Peyer's patch (tissue), 4 donors: ENCODE measurements around the gene NR6A1. TPM values are rescaled to one million over a fixed set of nuclear protein-coding genes. Genes with fewer than 3 reads are reported as not detected.

Experiments used
- DNase-seq, 3 donors: peaks; one replicate each; pipeline ENCODE4 v3.0.0-alpha.2; 2017 to 2019
- H3K27ac ChIP-seq, 4 donors: fragments of 200-600 bp; sonication (generic); one replicate each; pipeline ENCODE4 v1.5.1; 2016 to 2019
- H3K27me3 ChIP-seq, 2 donors: fragments of 200-600 bp; sonication (generic); one replicate each; pipeline ENCODE4 v1.5.1; 2019
- H3K36me3 ChIP-seq, 3 donors: fragments of 200-600 bp; sonication (generic); one replicate each; pipeline ENCODE4 v1.5.1; 2016 to 2019
- H3K4me1 ChIP-seq, 4 donors: fragments of 200-600 bp; sonication (generic); one replicate each; pipeline ENCODE4 v1.5.1; 2016 to 2019
- H3K4me3 ChIP-seq, 4 donors: fragments of 200-600 bp; sonication (generic); 1 replicate in 3 of 4; 2 replicates in 1 of 4; pipeline ENCODE4 v1.5.1; 2016 to 2019; ENCODE audit warnings: mild to moderate bottlenecking in 1 of 4
- H3K9me3 ChIP-seq, 4 donors: fragments of 200-600 bp; sonication (generic); one replicate each; pipeline ENCODE4 v1.5.1; 2016 to 2019; ENCODE audit warnings: mild to moderate bottlenecking in 1 of 4
- CTCF ChIP-seq, 6 experiments: fragments of 450-650 bp in 4 of 6; fragments of 200-600 bp in 2 of 6; sonication (generic) in 1 of 6; IDR thresholded peaks; one replicate each; pipeline ENCODE4 v1.5.1; 2017 to 2019; ENCODE audit warnings: antibody characterized with exemption in 6 of 6, mild to moderate bottlenecking in 3 of 6, moderate library complexity in 1 of 6
- POLR2A ChIP-seq, 2 donors: fragments of 450-650 bp; IDR thresholded peaks; one replicate each; pipeline ENCODE4 v1.5.1; 2017; ENCODE audit warnings: antibody characterized with exemption in 2 of 2, mild to moderate bottlenecking in 2 of 2, moderate library complexity in 2 of 2
- total RNA-seq, 4 donors: library from RNA; depleted of rRNA; stranded (reverse); fragments of >200 nt; gene quantifications; one replicate each; pipeline ENCODE4 v1.1.0, GENCODE V29; 2016

Gene NR6A1
- total RNA-seq, 4 donors from 2014 or later: 10.7 to 43.0 (median 28.1) TPM

- H3K36me3 ChIP-seq: no peaks in the 10 kb centered on the region
- no peaks in the 10 kb centered on the region for H3K27me3 ChIP-seq
- DNase-seq: no peak
- no peak overlapping the region for H3K27ac ChIP-seq
- H3K4me1 ChIP-seq: no peaks in the 10 kb centered on the region
- H3K9me3 ChIP-seq: no peaks in the 10 kb centered on the region
- no peak overlapping the region for H3K4me3 ChIP-seq
- TF ChIP-seq CTCF (IDR thresholded peaks at IDR 0.05): no peak
- no peak for TF ChIP-seq POLR2A (IDR thresholded peaks at IDR 0.05)
Observed at GRCh38 chr9:124495126-124496074, 275.7 kb downstream of the NR6A1 start.

GRCh38 chr9:124493794-124494479, 277.2 kb downstream of the NR6A1 start:
- H3K4me3 ChIP-seq: no peak overlapping the region
- TF ChIP-seq CTCF (IDR thresholded peaks at IDR 0.05) (no peak), POLR2A (IDR thresholded peaks at IDR 0.05) (no peak)
- no peaks in the 10 kb centered on the region for H3K9me3 ChIP-seq
- no peak overlapping the region for H3K27ac ChIP-seq
- H3K36me3 ChIP-seq: no peaks in the 10 kb centered on the region
- H3K4me1 ChIP-seq: no peaks in the 10 kb centered on the region
- H3K27me3 ChIP-seq: no peaks in the 10 kb centered on the region
- DNase-seq: no peak

GRCh38 chr9:124493218-124493617, 277.9 kb downstream of the NR6A1 start:
- H3K36me3 ChIP-seq: no peaks in the 10 kb centered on the region
- TF ChIP-seq CTCF (IDR thresholded peaks at IDR 0.05): no peak
- no peak for TF ChIP-seq POLR2A (IDR thresholded peaks at IDR 0.05)
- no peak overlapping the region for H3K4me3 ChIP-seq
- H3K27me3 ChIP-seq: no peaks in the 10 kb centered on the region
- no peaks in the 10 kb centered on the region for H3K9me3 ChIP-seq
- DNase-seq: no peak
- no peaks in the 10 kb centered on the region for H3K4me1 ChIP-seq
- H3K27ac ChIP-seq: no peak overlapping the region

GRCh38 chr9:124492818-124493217, 278.3 kb downstream of the NR6A1 start:
- Histone ChIP-seq H3K27me3 (no peaks in the 10 kb centered on the region), H3K9me3 (no peaks in the 10 kb centered on the region)

More at GRCh38 chr9:124492818-124493217, 278.3 kb downstream of the NR6A1 start:
- no peaks in the 10 kb centered on the region for H3K4me1 ChIP-seq
- H3K27ac ChIP-seq: no peak overlapping the region
- no peak overlapping the region for H3K4me3 ChIP-seq
- TF ChIP-seq POLR2A (IDR thresholded peaks at IDR 0.05) (no peak), CTCF (IDR thresholded peaks at IDR 0.05) (no peak)
- no peak for DNase-seq
- H3K36me3 ChIP-seq: no peaks in the 10 kb centered on the region
